Omental fat pad (tissue), 4 donors: Measurements from ENCODE around the gene NLRP14. TPM values are rescaled to one million over a fixed set of nuclear protein-coding genes. Genes with fewer than 3 reads are reported as not detected.
A peak's percentile ranks its signal among the peaks of the same experiment; 100 is the strongest.

ENCODE experiments used
- ATAC-seq: fragments of 150-250 bp; one replicate; pipeline ENCODE4 v1.9.1; 2016; ENCODE audit warnings: mild to moderate bottlenecking, moderate library complexity; ENCODE audit not compliant: low FRiP score
- DNase-seq: peaks from one replicate; pipeline ENCODE4 v3.0.0-alpha.2; 2019; ENCODE audit warnings: low spot score
- total RNA-seq, 4 donors: library from RNA; depleted of rRNA; stranded (reverse); fragments of >200 nt; gene quantifications; one replicate each; pipeline ENCODE4 v1.1.0, GENCODE V29; 2016
- TF ChIP-seq, protein P1 (sequence below), 3 donors: fragments of 450-650 bp; IDR thresholded peaks; one replicate each; pipeline ENCODE4 v1.5.1; 2016 to 2017; ENCODE audit warnings: antibody characterized with exemption in 3 of 3, mild to moderate bottlenecking in 3 of 3, moderate library complexity in 2 of 3

NLRP14 gene
- total RNA-seq, 4 donors from 2014 or later: not detected

DNA sequence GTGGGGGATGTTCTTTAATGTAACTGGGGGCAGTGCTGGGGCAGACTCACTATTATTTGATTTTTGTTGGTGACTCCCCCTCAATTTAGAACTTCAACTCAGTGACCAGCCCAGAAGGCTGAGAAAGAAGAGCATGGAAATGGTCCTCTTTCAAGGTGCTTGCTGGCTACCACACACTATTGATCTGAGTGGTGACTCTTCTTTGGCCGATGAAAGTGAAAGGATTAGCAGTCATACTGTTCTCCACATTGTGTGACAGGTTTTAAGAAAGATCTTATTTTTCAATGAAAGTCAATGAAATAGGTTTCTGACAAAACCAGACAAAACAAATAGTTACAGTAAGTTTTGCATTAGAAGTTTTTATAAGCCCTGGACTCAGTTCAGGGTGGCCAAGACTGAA is 29.9 kb downstream of the NLRP14 start:
- TF ChIP-seq, protein P1, sequence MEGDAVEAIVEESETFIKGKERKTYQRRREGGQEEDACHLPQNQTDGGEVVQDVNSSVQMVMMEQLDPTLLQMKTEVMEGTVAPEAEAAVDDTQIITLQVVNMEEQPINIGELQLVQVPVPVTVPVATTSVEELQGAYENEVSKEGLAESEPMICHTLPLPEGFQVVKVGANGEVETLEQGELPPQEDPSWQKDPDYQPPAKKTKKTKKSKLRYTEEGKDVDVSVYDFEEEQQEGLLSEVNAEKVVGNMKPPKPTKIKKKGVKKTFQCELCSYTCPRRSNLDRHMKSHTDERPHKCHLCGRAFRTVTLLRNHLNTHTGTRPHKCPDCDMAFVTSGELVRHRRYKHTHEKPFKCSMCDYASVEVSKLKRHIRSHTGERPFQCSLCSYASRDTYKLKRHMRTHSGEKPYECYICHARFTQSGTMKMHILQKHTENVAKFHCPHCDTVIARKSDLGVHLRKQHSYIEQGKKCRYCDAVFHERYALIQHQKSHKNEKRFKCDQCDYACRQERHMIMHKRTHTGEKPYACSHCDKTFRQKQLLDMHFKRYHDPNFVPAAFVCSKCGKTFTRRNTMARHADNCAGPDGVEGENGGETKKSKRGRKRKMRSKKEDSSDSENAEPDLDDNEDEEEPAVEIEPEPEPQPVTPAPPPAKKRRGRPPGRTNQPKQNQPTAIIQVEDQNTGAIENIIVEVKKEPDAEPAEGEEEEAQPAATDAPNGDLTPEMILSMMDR (IDR thresholded peaks at IDR 0.05): no peak
- no peak for DNase-seq
- ATAC-seq: no peak

DNA sequence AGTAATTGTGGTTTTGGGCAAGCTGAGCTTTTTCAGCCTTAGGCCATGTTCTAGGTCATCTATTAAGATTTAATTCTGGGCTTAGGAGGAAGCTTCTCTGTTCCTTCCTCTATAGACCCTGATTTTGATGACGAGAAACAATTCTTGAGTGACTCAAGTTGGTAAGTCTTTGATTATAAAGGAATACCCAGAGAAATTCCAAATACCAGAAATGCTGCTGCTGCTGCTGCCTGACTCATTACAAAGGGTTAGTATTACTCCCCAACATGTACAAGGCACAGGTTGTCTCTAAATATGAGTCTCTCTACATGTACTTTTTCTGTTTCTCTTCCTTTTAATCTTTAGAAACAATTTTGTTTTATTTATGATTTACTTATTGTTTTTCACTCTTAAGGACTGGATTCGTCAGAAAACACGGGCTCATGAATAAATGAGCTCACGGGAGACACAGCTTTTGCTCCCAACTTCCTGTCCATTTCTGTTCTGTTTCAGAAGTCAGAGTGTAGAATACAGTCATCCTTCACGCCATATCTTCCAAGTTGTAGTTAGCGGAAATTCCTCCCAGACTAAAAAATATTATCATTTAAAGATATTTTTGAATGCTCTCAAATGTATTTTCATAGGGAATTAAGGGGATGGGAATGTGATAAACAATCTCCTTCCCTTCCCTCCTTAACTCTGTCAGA is 36.7 kb downstream of the NLRP14 start:
- ATAC-seq (peak; percentile 90), DNase-seq (no peak)
- TF ChIP-seq, protein P1 (IDR thresholded peaks at IDR 0.05): no peak

DNA sequence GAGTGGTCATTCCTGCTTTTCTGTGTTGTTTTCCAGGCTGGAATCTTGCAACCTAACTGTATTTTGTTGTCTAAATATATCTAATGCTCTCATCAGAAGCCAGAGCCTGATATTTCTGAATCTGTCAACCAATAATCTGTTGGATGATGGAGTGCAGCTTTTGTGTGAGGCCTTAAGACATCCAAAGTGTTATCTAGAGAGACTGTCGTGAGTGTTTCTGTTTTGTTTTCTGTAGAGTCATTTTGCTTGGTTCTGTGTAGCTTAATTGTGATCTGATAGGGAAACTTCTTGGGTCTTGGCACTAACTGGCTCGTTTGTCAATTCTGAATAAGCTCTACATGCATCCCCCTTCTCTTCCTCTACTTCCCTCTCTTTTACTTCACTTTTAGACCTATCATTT is 37.4 kb downstream of the NLRP14 start:
- ATAC-seq (no peak), DNase-seq (no peak)
- TF ChIP-seq, protein P1 (IDR thresholded peaks at IDR 0.05): no peak

DNA sequence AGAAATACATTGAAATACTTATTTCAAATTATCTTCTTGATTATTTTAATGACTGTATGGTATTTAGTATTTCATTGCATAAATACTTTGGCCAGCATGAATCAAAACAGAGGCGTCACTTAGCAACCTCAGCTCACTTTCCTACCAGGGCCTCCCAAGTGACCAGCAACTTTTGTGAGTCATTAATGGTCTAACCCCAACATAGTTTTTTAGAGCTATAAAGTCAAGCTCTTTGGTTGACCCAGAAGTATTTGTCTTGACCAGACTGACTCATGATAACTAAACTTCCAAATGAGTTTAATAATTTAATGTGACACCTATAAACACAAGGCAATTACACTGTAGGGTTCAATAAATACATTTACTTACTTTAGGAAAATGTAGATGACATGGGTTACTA is 40.6 kb downstream of the NLRP14 start:
- TF ChIP-seq, protein P1 (IDR thresholded peaks at IDR 0.05): no peak
- DNase-seq: no peak
- peak; percentile 68 for ATAC-seq

DNA sequence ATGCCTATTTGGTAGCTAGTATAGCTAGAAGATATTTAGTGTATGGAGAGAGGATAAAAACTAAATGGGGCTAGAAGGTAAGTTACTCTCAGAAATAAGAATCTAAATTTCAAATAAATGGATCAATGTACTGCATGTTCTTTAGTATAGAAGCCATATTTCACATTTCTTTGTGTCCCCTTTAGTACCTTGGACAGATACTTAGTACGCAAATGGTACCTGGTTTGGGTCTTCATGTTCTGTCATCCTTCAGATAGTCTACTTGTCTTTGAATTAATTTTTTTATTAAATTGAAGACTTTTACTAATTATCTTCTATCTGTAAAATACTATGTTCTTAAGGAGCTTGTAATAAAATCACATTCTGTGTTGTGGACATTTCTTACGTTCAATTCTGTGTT is 42.3 kb downstream of the NLRP14 start:
- DNase-seq (no peak), ATAC-seq (no peak)
- TF ChIP-seq, protein P1 (IDR thresholded peaks at IDR 0.05): no peak

DNA sequence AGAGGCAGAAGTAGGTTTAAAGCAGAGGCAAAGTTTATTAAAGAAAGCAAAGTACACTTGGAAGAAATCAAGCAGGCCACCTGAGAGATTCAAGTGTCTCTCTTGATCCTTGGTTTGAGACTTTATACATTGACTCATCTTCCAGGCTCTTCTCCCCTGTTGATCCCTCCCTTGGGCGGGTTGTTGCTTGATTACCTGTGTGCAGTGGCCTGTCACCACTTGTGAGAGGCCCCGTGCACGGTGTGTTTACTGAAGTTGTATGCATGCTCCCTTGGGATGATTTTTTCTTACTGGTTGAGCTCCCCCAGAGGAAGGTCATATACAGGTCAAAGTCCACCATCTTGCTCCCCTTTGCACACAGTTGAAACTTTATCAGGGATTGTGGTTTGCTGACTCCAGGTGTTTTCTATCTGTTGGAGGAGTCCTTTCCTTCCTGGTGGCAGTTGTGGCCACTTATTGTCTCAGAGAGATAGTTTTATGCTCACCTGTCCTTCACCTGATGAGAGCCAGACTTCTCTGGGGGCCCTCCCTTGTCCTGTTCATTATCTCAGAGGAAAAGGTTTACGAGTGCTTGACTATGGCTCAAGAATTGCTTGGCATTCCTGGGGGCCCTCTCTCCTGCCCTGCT is 52.2 kb downstream of the NLRP14 start:
- ATAC-seq (no peak), DNase-seq (no peak)
- TF ChIP-seq, protein P1 (IDR thresholded peaks at IDR 0.05): no peak

DNA sequence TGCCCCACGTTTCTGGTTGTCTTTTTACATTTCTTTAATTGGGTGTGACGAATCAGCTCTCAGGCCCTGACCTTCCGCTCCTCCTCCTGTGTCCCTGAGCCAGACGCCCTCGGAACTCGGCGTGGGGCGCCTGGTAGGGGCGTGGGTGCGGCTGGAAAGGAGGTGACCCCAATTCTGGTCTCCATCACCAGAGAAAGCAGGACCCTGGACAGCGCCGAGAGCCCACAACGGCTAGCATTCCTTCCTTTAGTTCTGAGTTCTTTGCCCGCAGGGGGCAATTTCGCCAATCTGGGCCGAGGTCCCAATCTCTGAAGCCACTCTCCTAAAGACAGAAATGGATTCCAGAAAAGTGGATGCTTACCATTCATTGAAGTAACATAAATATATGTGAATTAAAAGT is 56.8 kb downstream of the NLRP14 start:
- TF ChIP-seq, protein P1 (IDR thresholded peaks at IDR 0.05): no peak
- no peak for DNase-seq

More for the DNA sequence above, 56.8 kb downstream of the NLRP14 start:
- ATAC-seq: no peak
